Right lobe of liver (tissue), 4 donors: Measurements from ENCODE around the gene MACROD2.

Source experiments
- CTCF ChIP-seq, 4 donors: fragments of 200-600 bp in 3 of 4; fragments of 450-650 bp in 1 of 4; IDR thresholded peaks; one replicate each; pipeline versions ENCODE4 v1.5.1 to v1.8.0; 2016 to 2022; ENCODE audit warnings: antibody characterized with exemption in 4 of 4, mild to moderate bottlenecking in 2 of 4
- POLR2A ChIP-seq: fragments of 450-650 bp; IDR thresholded peaks from one replicate; pipeline ENCODE4 v1.6.1; 2017; ENCODE audit warnings: antibody characterized with exemption, mild to moderate bottlenecking
- donor health status: DM: no; HTN: no; CAD: no.
- donor health status: DM: no; HTN: no; CAD: no.
- donor health status: DM: no; HTN: yes; CAD: no.

GRCh38 chr20:14134004-14134403 lies 138.7 kb downstream of the MACROD2 start:
- no peak for TF ChIP-seq POLR2A
- no peak for TF ChIP-seq CTCF (IDR thresholded peaks at IDR 0.05)
